Activated naive CD8-positive, alpha-beta T cell treated with anti-CD3 and anti-CD28 coated beads for 36 hours (primary cell): Measurements from ENCODE around the gene KRTAP2-1. TPM values are rescaled to one million over a fixed set of nuclear protein-coding genes. Genes with fewer than 3 reads are reported as not detected.
"Not testable (repeated sequence)": the region's sequence is repeated elsewhere in the genome, so short reads cannot be mapped to it uniquely, and the experiment has no call there.

ENCODE experiments used
- DNase-seq: peaks from one replicate; pipeline ENCODE4 v3.0.0; 2021
- H3K27ac Mint-ChIP-seq: one replicate; pipeline ENCODE4 v1.8.0; 2022; ENCODE audit warnings: mild to moderate bottlenecking, moderate library complexity, mixed read lengths
- H3K27me3 Mint-ChIP-seq: one replicate; pipeline ENCODE4 v1.8.0; 2022; ENCODE audit warnings: mild to moderate bottlenecking, mixed read lengths
- H3K36me3 Mint-ChIP-seq: one replicate; pipeline ENCODE4 v1.8.0; 2021; ENCODE audit warnings: mild to moderate bottlenecking, mixed read lengths
- H3K4me1 Mint-ChIP-seq: one replicate; pipeline ENCODE4 v1.8.0; 2021; ENCODE audit warnings: mixed read lengths
- H3K4me3 Mint-ChIP-seq: one replicate; pipeline ENCODE4 v1.8.0; 2022; ENCODE audit warnings: mild to moderate bottlenecking, moderate library complexity, mixed read lengths
- H3K9me3 Mint-ChIP-seq: one replicate; pipeline ENCODE4 v1.8.0; 2022; ENCODE audit warnings: mixed read lengths
- total RNA-seq, 2 experiments: library from RNA; stranded (reverse); gene quantifications; one replicate each; pipeline ENCODE4 v1.2.3, GENCODE V29; 2021

The KRTAP2-1 gene
- total RNA-seq, 2 experiments from 2014 or later: not detected

- H3K9me3 Mint-ChIP-seq, H3K4me3 Mint-ChIP-seq, DNase-seq, H3K4me1 Mint-ChIP-seq, H3K27me3 Mint-ChIP-seq, H3K36me3 Mint-ChIP-seq, H3K27ac Mint-ChIP-seq: not testable (repeated sequence)
Measured at GRCh38 chr17:41034346-41034935, 12.7 kb downstream of the KRTAP2-1 start, which contains the start of gene KRTAP1-3. KRTAP1-3 (minus strand) TSS chr17:41034874; CDS start chr17:41034821, 53 bp downstream.

GRCh38 chr17:41029633-41030245, 17.4 kb downstream of the KRTAP2-1 start, which contains the start of gene KRTAP1-4:
KRTAP1-4 (minus strand) TSS chr17:41030195; CDS start chr17:41030078, 117 bp downstream.
- H3K4me1 Mint-ChIP-seq: no peaks in the 10 kb centered on the region
- H3K27ac Mint-ChIP-seq: no peak within 1 kb of the TSS
- peaks cover 5% of the 10 kb centered on the region for H3K27me3 Mint-ChIP-seq
- no peaks in the 10 kb centered on the region for H3K9me3 Mint-ChIP-seq
- no peak for DNase-seq
- H3K36me3 Mint-ChIP-seq: no peaks in the 10 kb centered on the region
- no peak within 1 kb of the TSS for H3K4me3 Mint-ChIP-seq

GRCh38 chr17:41026715-41027471, 20.2 kb downstream of the KRTAP2-1 start, which contains the start of gene KRTAP1-5:
KRTAP1-5 (minus strand) TSS chr17:41027208; CDS start chr17:41027155, 53 bp downstream.
- Mint-ChIP-seq H3K36me3 (no peaks in the 10 kb centered on the region), H3K27me3 (peaks cover 5% of the 10 kb centered on the region), H3K9me3 (no peaks in the 10 kb centered on the region), H3K27ac (no peak within 1 kb of the TSS), H3K4me1 (no peaks in the 10 kb centered on the region), H3K4me3 (no peak within 1 kb of the TSS)
- no peak for DNase-seq

GRCh38 chr17:41024697-41025096, 22.4 kb downstream of the KRTAP2-1 start:
- H3K27ac Mint-ChIP-seq: no peak overlapping the region
- no peak for DNase-seq
- H3K27me3 Mint-ChIP-seq: no peaks in the 10 kb centered on the region
- no peaks in the 10 kb centered on the region for H3K9me3 Mint-ChIP-seq
- H3K36me3 Mint-ChIP-seq: no peaks in the 10 kb centered on the region
- H3K4me1 Mint-ChIP-seq: no peaks in the 10 kb centered on the region
- H3K4me3 Mint-ChIP-seq: no peak overlapping the region

GRCh38 chr17:41020336-41020735, 26.8 kb downstream of the KRTAP2-1 start:
- no peak for DNase-seq
- H3K27ac Mint-ChIP-seq: no peak overlapping the region
- H3K4me3 Mint-ChIP-seq: no peak overlapping the region
- H3K9me3 Mint-ChIP-seq: no peaks in the 10 kb centered on the region
- H3K4me1 Mint-ChIP-seq: no peaks in the 10 kb centered on the region
- no peaks in the 10 kb centered on the region for H3K36me3 Mint-ChIP-seq
- peaks cover 5% of the 10 kb centered on the region for H3K27me3 Mint-ChIP-seq

- Mint-ChIP-seq H3K4me1 (no peaks in the 10 kb centered on the region), H3K36me3 (no peaks in the 10 kb centered on the region), H3K9me3 (no peaks in the 10 kb centered on the region), H3K27me3 (peaks cover 5% of the 10 kb centered on the region), H3K4me3 (no peak overlapping the region), H3K27ac (no peak overlapping the region)
- no peak for DNase-seq
Measured at GRCh38 chr17:41019415-41019814, 27.7 kb downstream of the KRTAP2-1 start.

- no peak for DNase-seq
- H3K36me3 Mint-ChIP-seq: no peaks in the 10 kb centered on the region
- H3K27ac Mint-ChIP-seq: no peak overlapping the region
- H3K9me3 Mint-ChIP-seq: no peaks in the 10 kb centered on the region
- H3K4me1 Mint-ChIP-seq: no peaks in the 10 kb centered on the region
- no peak overlapping the region for H3K4me3 Mint-ChIP-seq
- peaks cover 5% of the 10 kb centered on the region for H3K27me3 Mint-ChIP-seq
Measured at GRCh38 chr17:41018541-41018940, 28.6 kb downstream of the KRTAP2-1 start.

- DNase-seq: no peak
- H3K36me3 Mint-ChIP-seq: no peaks in the 10 kb centered on the region
- peaks cover 5% of the 10 kb centered on the region for H3K27me3 Mint-ChIP-seq
- H3K27ac Mint-ChIP-seq: no peak overlapping the region
- no peak overlapping the region for H3K4me3 Mint-ChIP-seq
- no peaks in the 10 kb centered on the region for H3K9me3 Mint-ChIP-seq
- no peaks in the 10 kb centered on the region for H3K4me1 Mint-ChIP-seq
Measured at GRCh38 chr17:41016578-41017215, 30.4 kb downstream of the KRTAP2-1 start.

- no peak overlapping the region for H3K27ac Mint-ChIP-seq
- H3K4me3 Mint-ChIP-seq: no peak overlapping the region
- no peaks in the 10 kb centered on the region for H3K4me1 Mint-ChIP-seq
- no peaks in the 10 kb centered on the region for H3K36me3 Mint-ChIP-seq
- no peak for DNase-seq
- no peaks in the 10 kb centered on the region for H3K9me3 Mint-ChIP-seq
- H3K27me3 Mint-ChIP-seq: peaks cover 5% of the 10 kb centered on the region
Measured at GRCh38 chr17:41015454-41015853, 31.7 kb downstream of the KRTAP2-1 start.

- Mint-ChIP-seq H3K36me3 (no peaks in the 10 kb centered on the region), H3K4me3 (no peak overlapping the region), H3K27ac (no peak overlapping the region), H3K27me3 (peaks cover 5% of the 10 kb centered on the region), H3K9me3 (no peaks in the 10 kb centered on the region), H3K4me1 (no peaks in the 10 kb centered on the region)
- no peak for DNase-seq
Measured at GRCh38 chr17:41013606-41014005, 33.5 kb downstream of the KRTAP2-1 start.

- Mint-ChIP-seq H3K4me1 (no peaks in the 10 kb centered on the region), H3K4me3 (no peak overlapping the region), H3K36me3 (no peaks in the 10 kb centered on the region), H3K27ac (no peak overlapping the region), H3K27me3 (peaks cover 5% of the 10 kb centered on the region), H3K9me3 (no peaks in the 10 kb centered on the region)
- no peak for DNase-seq
Measured at GRCh38 chr17:41013181-41013580, 33.9 kb downstream of the KRTAP2-1 start.

- no peaks in the 10 kb centered on the region for H3K36me3 Mint-ChIP-seq
- no peak overlapping the region for H3K4me3 Mint-ChIP-seq
- no peak overlapping the region for H3K27ac Mint-ChIP-seq
Measured at GRCh38 chr17:41012326-41013120, 34.6 kb downstream of the KRTAP2-1 start.

GRCh38 chr17:41010441-41010840, 36.7 kb downstream of the KRTAP2-1 start:
- Mint-ChIP-seq H3K4me3 (no peak overlapping the region), H3K36me3 (no peaks in the 10 kb centered on the region), H3K9me3 (no peaks in the 10 kb centered on the region), H3K27me3 (no peaks in the 10 kb centered on the region), H3K27ac (no peak overlapping the region), H3K4me1 (no peaks in the 10 kb centered on the region)
- DNase-seq: no peak

More at GRCh38 chr17:41012326-41013120, 34.6 kb downstream of the KRTAP2-1 start:
- no peak for DNase-seq
- Mint-ChIP-seq H3K27me3 (peaks cover 1% of the 10 kb centered on the region), H3K4me1 (no peaks in the 10 kb centered on the region), H3K9me3 (no peaks in the 10 kb centered on the region)

- Mint-ChIP-seq H3K4me3 (no peak overlapping the region), H3K4me1 (no peaks in the 10 kb centered on the region), H3K36me3 (no peaks in the 10 kb centered on the region), H3K27ac (no peak overlapping the region), H3K9me3 (no peaks in the 10 kb centered on the region), H3K27me3 (no peaks in the 10 kb centered on the region)
- DNase-seq: no peak
Measured at GRCh38 chr17:41009936-41010335, 37.2 kb downstream of the KRTAP2-1 start.
